IMR-90 (cell line): ENCODE data around the gene RALGPS1.

ENCODE experiments used
- CTCF ChIP-seq: conservative IDR thresholded peaks from 2 replicates; pipeline ENCODE4 v1.5.1; 2012; ENCODE audit warnings: mild to moderate bottlenecking, low read depth, low read length, improper control_type of control experiment
- ELK1 ChIP-seq: fragments of 150-350 bp; IDR thresholded peaks from 2 replicates; pipeline ENCODE4 v1.6.1; 2016; ENCODE audit warnings: low read depth, mild to moderate bottlenecking, low read length, moderate library complexity, borderline replicate concordance
- MXI1 ChIP-seq: IDR thresholded peaks from 2 replicates; pipeline ENCODE4 v1.6.1; 2012; ENCODE audit warnings: low read depth, mild to moderate bottlenecking, low read length, moderate library complexity, borderline replicate concordance

- TF ChIP-seq MXI1 (no peak), CTCF (no peak), ELK1 (no peak)
Observed at GRCh38 chr9:126869368-126869767, 45.2 kb upstream of the RALGPS1 start.
